Panc1 (cell line): ENCODE measurements around the gene KDM5A. TPM values are rescaled to one million over a fixed set of nuclear protein-coding genes. Genes with fewer than 3 reads are reported as not detected.

Source experiments
- ATAC-seq: fragments of 200-7000 bp; cut with Tn5 transposase; 2 replicates; pipeline ENCODE4 v1.9.1; 2020; ENCODE audit warnings: mild to moderate bottlenecking, moderate library complexity
- BruUV-seq: library from RNA; stranded (reverse); fragments of 400-500 nt; replicated peaks from 2 replicates; lab custom pipeline; 2021; lab: Mats Ljungman, UMichigan
- CTCF ChIA-PET: fragments of 300-600 bp; sonication (Branson Sonifier 250); formaldehyde crosslinking; loops from one replicate; lab custom pipeline; 2022; ENCODE audit warnings: antibody characterized with exemption; lab: Charles Lee
- POLR2A ChIA-PET: fragments of 300-600 bp; sonication (Branson Sonifier 250); formaldehyde crosslinking; loops from one replicate; lab custom pipeline; 2022; ENCODE audit warnings: antibody characterized with exemption; lab: Charles Lee
- DNase-seq: peaks from one replicate; pipeline ENCODE4 v3.0.0-alpha.2; 2010; ENCODE audit warnings: low read depth, low spot score
- H3K27ac ChIP-seq: 2 replicates; pipeline ENCODE4 v1.5.1; 2011; ENCODE audit warnings: mild to moderate bottlenecking, low read length, inconsistent platforms
- H3K27me3 ChIP-seq: fragments of 200-500 bp; sonication (Bioruptor generic); 2 replicates; pipeline ENCODE4 v1.6.0; 2014; ENCODE audit warnings: low read length, inconsistent platforms; ENCODE audit not compliant: control insufficient read depth, insufficient read depth
- H3K36me3 ChIP-seq: fragments of 200-500 bp; sonication (Bioruptor generic); 2 replicates; pipeline ENCODE4 v1.5.1; 2014; ENCODE audit warnings: inconsistent platforms, mild to moderate bottlenecking, low read length, moderate library complexity; ENCODE audit not compliant: control insufficient read depth, insufficient read depth
- H3K4me1 ChIP-seq: 2 replicates; pipeline ENCODE4 v1.5.1; 2011; ENCODE audit warnings: inconsistent platforms, mild to moderate bottlenecking, low read length, moderate library complexity; ENCODE audit not compliant: control insufficient read depth, insufficient read depth
- H3K4me3 ChIP-seq, 2 experiments: 2 replicates each; pipeline ENCODE4 v1.5.1; 2011 to 2012; ENCODE audit warnings: low read depth in 2 of 2, low read length in 2 of 2, mild to moderate bottlenecking in 2 of 2, inconsistent platforms in 1 of 2, moderate library complexity in 1 of 2
- H3K9me3 ChIP-seq: fragments of 200-500 bp; sonication (Bioruptor generic); 2 replicates; pipeline ENCODE4 v1.5.1; 2014; ENCODE audit warnings: low read depth, mild to moderate bottlenecking, inconsistent platforms, low read length, moderate library complexity; ENCODE audit not compliant: control insufficient read depth, insufficient read depth
- CTCF ChIP-seq: fragments of 450-650 bp; IDR thresholded peaks from 2 replicates; pipeline ENCODE4 v1.5.1; 2017; ENCODE audit warnings: mild to moderate bottlenecking
- POLR2AphosphoS5 ChIP-seq: IDR thresholded peaks from 2 replicates; pipeline ENCODE4 v1.6.1; 2012; ENCODE audit warnings: mild to moderate bottlenecking, low read depth, low read length, moderate library complexity
- REST ChIP-seq, 2 experiments: IDR thresholded peaks; 2 replicates each; pipeline ENCODE4 v1.6.1; 2011 to 2012; ENCODE audit warnings: low read depth in 2 of 2, control low read depth in 1 of 2, low read length in 1 of 2, mild to moderate bottlenecking in 1 of 2, moderate library complexity in 1 of 2; ENCODE audit not compliant: insufficient read depth in 1 of 2
- SIN3A ChIP-seq: IDR thresholded peaks from 2 replicates; pipeline ENCODE4 v1.6.1; 2012; ENCODE audit warnings: low read depth, mild to moderate bottlenecking, low read length, moderate library complexity, borderline replicate concordance; ENCODE audit not compliant: insufficient read depth
- TCF7L2 ChIP-seq: IDR thresholded peaks from 2 replicates; pipeline ENCODE4 v1.6.1; 2011; ENCODE audit warnings: mild to moderate bottlenecking, low read depth, low read length, inconsistent platforms
- in situ Hi-C: cut with HindIII; loops from 2 replicates; pipeline ENCODE4 v1.10.0; 2016; ENCODE audit warnings: low sequenced_read_pairs, low pct_unique_long_range_greater_than_20kb
- intact Hi-C: fragments of 100-400 bp; cut with micrococcal nuclease; formaldehyde crosslinking; loops from one replicate; pipeline ENCODE4 v1.10.0; 2022; ENCODE audit not compliant: unreplicated experiment
- total RNA-seq: library from RNA; stranded (reverse); gene quantifications from one replicate; pipeline ENCODE4 v1.2.1, GENCODE V29; 2021; ENCODE audit not compliant: unreplicated experiment

KDM5A gene
- total RNA-seq, 1 experiment from 2014 or later = 49.0 TPM

GRCh38 chr12:262113-262512 is 127.0 kb downstream of the KDM5A start:
- Histone ChIP-seq H3K36me3 (no peaks in the 10 kb centered on the region), H3K4me1 (no peaks in the 10 kb centered on the region), H3K27me3 (peaks cover 3% of the 10 kb centered on the region), H3K4me3 (no peak overlapping the region), H3K27ac (no peak overlapping the region), H3K9me3 (no peaks in the 10 kb centered on the region)
- in situ Hi-C loops (no loop called here), intact Hi-C loops (no loop called here)
- no TSS peak for BruUV-seq
- no peak for TF ChIP-seq REST (IDR thresholded peaks at IDR 0.05; ENCODE audit: insufficient read depth in 1 of 2, low read depth in 2 of 2, low read length in 1 of 2)
- no peak for TF ChIP-seq SIN3A
- no peak for TF ChIP-seq CTCF
- TF ChIP-seq POLR2AphosphoS5 = no peak
- TF ChIP-seq TCF7L2 = no peak
- ChIA-PET CTCF (no interaction called here), POLR2A (interaction anchor here (0.6 kb wide), 1 partner anchor 64 kb away, joined by 3 read pairs; no protein-coding TSS in a partner anchor)
- DNase-seq (no peak), ATAC-seq (no peak)

GRCh38 chr12:257521-258321 is 131.4 kb downstream of the KDM5A start:
- H3K27me3 ChIP-seq = peaks cover 4% of the 10 kb centered on the region
- DNase-seq = no peak
- TF ChIP-seq POLR2AphosphoS5 = no peak
- TF ChIP-seq CTCF = no peak
- no peak for TF ChIP-seq TCF7L2
- no peak for TF ChIP-seq SIN3A
- no peak for TF ChIP-seq REST (IDR thresholded peaks at IDR 0.05; ENCODE audit: insufficient read depth in 1 of 2, low read depth in 2 of 2, low read length in 1 of 2)
- no TSS peak for BruUV-seq
- H3K27ac ChIP-seq = no peak overlapping the region
- H3K36me3 ChIP-seq = no peaks in the 10 kb centered on the region
- no peaks in the 10 kb centered on the region for H3K9me3 ChIP-seq
- intact Hi-C loops = no loop called here
- H3K4me3 ChIP-seq = no peak overlapping the region
- ChIA-PET CTCF (no interaction called here), POLR2A (no interaction called here)
- ATAC-seq = no peak
- no peaks in the 10 kb centered on the region for H3K4me1 ChIP-seq
- in situ Hi-C loops = no loop called here
